IPS-18c (cell line): ENCODE data around the gene TRPM3.

Experiments used
- H3K4me3 ChIP-seq: 2 replicates; pipeline ENCODE4 v1.7.0; 2013; ENCODE audit warnings: low read depth, mild to moderate bottlenecking, low read length, moderate library complexity; ENCODE audit not compliant: insufficient read depth
- H3K9me3 ChIP-seq: one replicate; pipeline ENCODE4 v1.6.1; 2013; ENCODE audit warnings: mild to moderate bottlenecking, low read length, moderate library complexity; ENCODE audit not compliant: control insufficient read depth, insufficient read depth

Gene TRPM3

DNA sequence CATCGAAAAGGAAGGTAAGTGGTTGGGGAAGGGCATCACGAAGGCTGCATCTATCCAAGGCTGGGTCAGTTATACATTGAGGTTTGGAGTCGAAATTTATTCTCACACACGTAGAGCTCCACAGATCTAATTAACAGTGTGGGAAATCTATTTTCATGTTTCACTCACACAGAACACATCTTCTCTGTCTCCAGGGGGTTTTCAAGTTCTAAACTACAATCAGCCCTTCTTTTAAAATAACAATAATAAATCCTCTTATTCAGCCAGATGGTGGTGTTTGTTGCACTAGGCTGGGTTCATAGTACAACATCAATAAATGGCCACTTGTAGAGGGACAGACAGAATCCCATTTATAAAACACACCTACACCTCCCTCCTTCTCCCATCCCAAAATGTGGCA lies 532.4 kb downstream of the TRPM3 start:
- Histone ChIP-seq H3K9me3 (no peaks in the 10 kb centered on the region), H3K4me3 (no peak overlapping the region)

DNA sequence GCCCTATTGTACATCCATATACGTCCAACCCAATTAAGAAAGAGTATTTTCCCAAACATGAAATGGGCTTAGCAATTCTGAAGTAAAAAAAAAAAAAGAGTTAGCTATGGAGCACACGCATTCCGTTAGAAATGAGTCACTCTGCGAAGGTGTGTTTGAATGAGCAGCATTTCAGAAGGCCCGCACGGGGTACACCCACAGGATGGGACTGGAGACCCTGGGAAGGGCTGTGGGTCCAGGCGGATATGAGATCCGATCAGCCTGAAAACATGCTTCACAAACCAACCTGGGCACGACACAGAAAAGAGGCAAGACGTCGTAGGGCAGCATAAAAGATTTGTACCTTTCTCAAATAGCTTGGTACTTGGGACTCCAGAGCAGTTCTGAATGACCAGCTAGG lies 533.0 kb downstream of the TRPM3 start:
- Histone ChIP-seq H3K9me3 (no peaks in the 10 kb centered on the region), H3K4me3 (no peak overlapping the region)

DNA sequence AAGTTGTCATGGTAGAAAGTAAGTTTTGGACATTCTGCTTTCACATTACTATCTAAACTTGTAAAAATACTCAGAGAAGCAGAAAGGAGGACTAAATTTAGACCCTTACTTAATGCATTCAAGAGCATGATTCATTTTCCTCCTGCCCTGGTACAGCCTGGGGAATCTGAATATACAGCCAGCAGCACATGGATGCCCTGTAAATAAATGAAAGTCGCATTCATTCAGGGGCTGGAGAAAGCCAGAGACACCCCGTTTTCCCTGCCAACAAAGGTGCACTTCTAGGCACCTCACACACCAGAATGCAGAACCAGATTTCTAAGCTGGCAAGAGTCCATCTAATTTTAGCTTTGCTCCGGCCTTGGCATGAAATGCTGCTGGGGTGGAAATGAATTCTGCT lies 534.2 kb downstream of the TRPM3 start:
- Histone ChIP-seq H3K4me3 (no peak overlapping the region), H3K9me3 (no peaks in the 10 kb centered on the region)

DNA sequence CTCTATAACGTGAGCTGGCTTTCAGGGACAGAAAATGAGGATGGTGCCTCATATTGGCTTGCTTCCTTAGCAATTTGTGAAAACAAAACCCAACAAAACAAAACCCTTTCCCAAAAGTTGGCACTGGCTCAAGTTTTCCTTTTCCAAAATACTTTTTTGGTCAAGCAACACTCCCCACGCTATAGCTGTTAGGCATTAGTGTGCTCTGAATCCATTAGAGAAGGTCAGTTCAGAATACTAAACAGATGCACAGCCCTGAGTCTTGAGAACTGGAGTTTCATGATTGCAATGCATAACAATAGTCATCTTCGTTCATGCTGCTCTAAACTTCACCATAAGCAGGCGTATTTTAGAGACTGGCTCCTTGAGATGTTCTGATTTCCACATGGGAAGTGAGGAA lies 534.9 kb downstream of the TRPM3 start:
- no peaks in the 10 kb centered on the region for H3K9me3 ChIP-seq
- H3K4me3 ChIP-seq = no peak overlapping the region

DNA sequence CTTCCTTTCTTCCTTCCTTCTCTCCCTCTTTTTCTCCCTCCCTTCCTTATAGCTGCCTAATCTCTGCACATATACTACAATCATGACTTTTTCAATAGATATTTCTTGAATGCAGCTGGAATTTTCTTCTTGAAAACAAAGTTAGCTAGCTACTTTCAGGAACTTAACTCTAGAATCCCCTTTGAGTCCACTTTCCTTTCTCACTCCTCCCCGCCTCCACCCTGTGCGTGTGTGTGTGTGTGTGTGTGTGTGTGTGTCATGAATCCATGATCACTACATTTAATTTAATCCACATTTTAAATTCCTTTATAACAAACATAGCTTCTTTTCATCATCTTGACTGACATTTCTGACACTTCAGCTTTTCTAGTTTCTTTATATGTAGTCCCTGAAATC lies 539.5 kb downstream of the TRPM3 start:
- no peaks in the 10 kb centered on the region for H3K9me3 ChIP-seq
- no peak overlapping the region for H3K4me3 ChIP-seq

DNA sequence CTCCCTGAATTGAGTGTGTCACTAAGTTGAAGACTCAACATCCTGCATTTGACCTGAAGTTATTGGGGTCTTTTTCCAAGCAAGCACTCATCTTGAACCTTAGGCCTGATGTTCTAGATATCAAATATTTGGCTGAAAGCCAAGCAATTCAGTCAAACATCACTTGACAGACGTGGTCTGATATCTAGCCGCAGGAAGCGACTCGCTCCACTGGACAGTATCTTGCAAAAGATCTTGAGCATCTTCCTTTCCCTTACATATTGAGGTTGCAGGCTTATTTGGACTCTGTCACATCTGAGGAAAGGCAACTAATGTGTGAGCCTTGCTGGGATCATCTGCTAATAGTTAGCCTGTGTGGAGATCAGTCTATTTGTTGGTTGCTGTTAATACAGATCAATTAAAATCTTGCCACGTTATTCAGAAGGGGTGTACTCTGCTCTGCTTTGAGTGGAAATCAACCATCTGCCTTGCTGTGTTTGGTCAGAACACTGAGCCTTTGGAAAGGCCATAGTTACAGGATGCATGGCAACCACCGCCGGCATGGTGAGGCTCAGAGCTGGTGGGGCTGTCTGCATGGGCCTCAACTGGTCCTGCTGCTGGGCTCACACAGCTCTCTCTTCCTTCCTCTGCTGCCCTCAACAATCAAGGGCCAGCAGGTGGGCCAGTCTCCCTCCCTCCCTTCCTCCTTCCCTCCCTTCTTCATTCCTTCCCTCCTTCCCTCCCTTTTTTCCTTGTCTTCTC lies 540.0 kb downstream of the TRPM3 start:
- Histone ChIP-seq H3K9me3 (no peaks in the 10 kb centered on the region), H3K4me3 (no peak overlapping the region)

DNA sequence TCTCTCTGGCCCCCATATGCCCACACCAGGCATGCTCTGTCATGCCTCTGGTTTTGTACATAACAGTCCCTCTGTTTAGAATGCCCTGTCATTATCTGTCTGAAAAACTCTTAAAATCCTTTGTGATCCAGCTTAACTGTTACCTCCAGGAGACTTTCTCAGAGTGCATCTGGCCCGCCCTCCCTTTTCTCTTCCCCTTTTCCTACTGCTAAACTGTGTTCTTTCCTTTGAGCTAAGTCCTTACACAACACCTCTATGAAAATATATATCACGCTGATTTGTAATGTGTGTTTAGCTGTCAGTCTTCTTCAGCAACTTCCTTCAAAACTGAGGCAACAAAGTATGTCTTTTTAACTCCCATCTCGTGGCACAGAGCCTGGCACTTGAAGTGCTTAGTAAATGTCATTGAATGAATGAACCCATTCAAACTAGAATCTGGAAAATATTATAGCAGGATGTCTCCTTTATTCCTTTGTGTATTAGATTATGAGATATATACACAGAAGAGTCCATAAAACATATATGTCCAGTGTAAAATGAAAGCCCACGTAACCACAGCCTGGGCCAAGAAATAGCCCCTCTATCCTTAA lies 540.7 kb downstream of the TRPM3 start:
- no peak overlapping the region for H3K4me3 ChIP-seq

DNA sequence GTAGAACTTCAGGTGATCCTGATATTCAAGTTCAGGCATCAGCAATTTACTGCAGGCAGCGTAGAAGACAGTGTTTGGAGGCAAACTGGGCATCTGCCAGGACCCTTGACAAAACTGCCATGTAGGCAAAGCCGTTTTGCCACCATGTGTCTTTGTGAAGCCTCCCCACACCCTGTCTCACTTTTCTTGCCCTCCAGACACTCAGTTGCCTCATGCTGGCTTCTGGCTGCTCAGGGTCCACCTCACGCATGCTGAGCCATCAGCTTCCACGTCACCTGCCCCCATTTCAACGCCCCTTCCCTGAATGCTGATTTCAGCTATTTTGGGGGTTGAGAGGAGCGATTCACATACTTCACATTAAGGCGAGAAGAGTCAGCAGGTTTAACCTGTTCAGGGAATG lies 541.7 kb downstream of the TRPM3 start:
- Histone ChIP-seq H3K4me3 (no peak overlapping the region), H3K9me3 (no peaks in the 10 kb centered on the region)

More for the DNA sequence above, 540.7 kb downstream of the TRPM3 start:
- no peaks in the 10 kb centered on the region for H3K9me3 ChIP-seq

DNA sequence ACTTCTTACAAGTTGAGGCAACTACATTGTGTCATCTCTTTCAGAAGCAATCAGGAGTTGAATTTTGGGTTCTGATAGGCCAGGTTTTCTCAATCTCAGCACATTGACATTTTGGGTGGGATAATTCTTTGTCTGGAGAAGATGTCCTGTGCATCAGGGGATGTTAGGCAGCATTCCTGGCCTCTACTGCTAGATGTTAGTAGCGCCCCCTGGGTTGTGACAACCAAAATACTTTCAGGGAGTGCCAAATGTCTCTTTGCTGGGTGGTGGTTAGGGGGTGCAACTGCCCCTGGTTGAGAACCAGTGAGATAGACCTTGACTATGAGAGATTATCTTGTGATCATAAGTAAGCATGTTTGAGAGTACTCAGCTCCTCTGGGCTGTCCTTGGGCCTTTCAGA lies 542.7 kb downstream of the TRPM3 start:
- no peak overlapping the region for H3K4me3 ChIP-seq
- H3K9me3 ChIP-seq = no peaks in the 10 kb centered on the region

DNA sequence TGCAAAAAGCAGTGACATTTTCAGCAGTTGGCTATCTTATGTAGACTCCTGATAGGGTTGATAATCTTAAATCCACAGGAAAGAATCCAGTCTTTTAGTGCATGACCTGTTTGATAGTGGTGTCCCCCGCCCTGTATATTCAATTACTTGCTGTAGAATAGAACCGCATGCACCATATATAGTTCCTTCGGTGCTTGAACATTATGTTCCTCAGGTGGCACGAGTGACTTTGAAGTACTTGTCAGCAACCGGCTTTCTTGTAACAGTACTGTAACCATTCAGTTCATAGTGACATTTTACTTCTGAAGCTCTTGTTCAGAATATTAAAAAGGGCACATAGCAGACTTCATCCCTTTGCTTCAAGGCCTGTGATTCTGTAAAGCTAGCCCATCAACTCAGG lies 543.8 kb downstream of the TRPM3 start:
- H3K9me3 ChIP-seq = no peaks in the 10 kb centered on the region
- H3K4me3 ChIP-seq = no peak overlapping the region

DNA sequence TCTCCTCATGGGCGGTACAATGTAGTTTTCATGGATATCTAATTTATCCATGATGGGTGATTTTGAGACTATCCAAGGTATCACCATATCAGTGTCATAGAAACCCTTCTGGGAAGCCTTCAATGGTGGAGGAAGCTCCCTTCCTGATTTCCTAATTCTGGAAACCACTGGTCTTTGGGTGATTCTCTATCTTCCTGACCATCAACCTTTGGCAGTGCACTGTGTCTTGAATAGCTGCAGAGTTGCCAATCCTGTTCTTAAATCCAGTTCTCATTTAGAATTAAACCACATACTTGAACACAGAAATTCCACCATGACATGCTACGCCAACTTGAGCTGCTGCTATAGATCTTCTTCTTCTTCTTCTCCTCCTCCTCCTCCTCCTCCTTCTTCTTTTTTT lies 545.3 kb downstream of the TRPM3 start:
- Histone ChIP-seq H3K4me3 (no peak overlapping the region), H3K9me3 (no peaks in the 10 kb centered on the region)

DNA sequence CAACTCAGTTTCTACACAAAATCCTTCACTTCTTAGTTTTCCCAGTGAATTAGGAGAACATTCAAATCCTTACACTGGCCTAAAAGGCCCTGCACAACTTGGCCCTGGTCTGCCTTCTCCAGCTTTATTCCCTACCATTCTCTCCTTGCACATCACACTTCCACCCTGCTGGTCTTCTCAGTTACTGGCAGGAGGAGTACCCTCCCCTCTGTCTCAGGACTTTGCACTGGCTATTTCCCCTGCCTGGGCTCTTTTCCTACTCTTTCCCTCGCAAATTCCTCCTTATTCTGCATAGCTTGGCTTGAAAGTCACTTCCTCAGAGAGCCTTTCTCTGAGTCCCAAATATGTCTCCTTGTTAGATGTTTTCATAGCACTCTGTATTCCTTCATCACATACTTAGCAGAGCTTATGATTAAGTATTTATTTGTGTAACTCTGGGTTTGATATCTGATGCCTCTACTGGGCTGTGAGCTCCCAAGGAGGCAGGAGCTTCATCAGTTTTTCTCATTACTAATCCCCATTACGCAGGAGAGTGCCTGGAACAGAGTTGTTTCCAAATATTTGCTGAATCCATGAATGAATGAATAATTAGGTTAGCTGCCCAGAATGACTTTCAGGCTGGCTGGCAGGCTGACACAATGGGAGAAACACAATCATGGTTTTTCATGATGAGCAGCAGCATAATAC lies 547.1 kb downstream of the TRPM3 start:
- H3K4me3 ChIP-seq = no peak overlapping the region

DNA sequence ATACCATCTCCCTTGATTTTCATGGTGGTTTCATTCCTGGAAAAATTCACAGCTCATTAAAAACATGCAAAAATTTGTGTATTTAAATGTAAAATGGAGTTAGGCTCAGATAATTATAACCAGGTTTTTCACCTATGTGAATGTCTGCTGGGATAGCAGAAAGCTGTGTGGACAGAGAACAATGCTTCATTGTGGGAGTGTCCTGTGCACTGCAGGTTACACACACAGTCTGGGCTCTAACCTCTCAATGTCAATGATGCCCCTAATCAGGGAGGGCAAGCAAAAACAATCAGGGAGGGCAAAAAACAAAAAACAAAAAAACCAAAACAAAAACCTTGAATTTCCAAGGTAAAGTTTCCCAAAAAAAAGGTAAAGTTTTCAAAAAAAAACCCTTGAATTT lies 548.1 kb downstream of the TRPM3 start:
- H3K4me3 ChIP-seq = no peak overlapping the region
- H3K9me3 ChIP-seq = no peaks in the 10 kb centered on the region

More for the DNA sequence above, 547.1 kb downstream of the TRPM3 start:
- no peaks in the 10 kb centered on the region for H3K9me3 ChIP-seq

DNA sequence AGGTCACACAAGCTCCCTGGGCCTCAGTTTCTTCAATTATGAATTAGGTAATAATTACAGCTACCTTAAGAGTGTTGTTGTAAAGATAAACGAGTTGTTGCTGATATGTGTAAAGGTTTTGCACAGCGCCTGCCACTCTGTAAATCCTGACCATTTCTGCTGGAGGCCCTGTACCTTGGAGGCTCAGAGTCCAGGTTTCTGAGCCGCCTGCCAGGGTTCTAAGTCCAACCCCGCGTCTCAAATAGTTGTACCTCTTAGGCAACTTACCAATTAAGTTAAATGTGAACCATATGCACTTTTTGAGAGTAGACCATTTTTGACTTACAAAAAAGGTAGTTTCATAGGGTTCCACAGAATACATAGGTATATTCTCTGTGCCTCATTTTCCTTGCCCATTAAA lies 550.2 kb downstream of the TRPM3 start:
- H3K9me3 ChIP-seq = no peaks in the 10 kb centered on the region
- H3K4me3 ChIP-seq = no peak overlapping the region

DNA sequence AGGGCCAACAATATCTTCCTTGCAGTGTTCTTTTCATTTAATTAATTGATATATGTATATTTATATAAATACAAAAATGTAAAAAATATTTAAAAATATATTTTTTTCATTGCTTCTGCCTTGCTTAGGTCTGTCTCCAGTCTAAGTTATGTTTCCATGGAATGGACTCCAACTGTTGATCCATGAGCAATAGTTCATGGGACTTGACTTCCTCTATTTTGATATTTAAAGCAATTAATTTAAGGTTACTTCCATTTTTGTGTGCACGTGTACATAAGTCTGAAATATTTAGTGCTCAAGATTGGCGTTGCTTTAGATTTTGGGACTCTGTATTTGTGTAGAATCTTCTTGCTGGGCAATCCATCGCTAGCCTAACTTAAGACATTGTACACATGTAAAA lies 551.6 kb downstream of the TRPM3 start:
- Histone ChIP-seq H3K4me3 (no peak overlapping the region), H3K9me3 (no peaks in the 10 kb centered on the region)

DNA sequence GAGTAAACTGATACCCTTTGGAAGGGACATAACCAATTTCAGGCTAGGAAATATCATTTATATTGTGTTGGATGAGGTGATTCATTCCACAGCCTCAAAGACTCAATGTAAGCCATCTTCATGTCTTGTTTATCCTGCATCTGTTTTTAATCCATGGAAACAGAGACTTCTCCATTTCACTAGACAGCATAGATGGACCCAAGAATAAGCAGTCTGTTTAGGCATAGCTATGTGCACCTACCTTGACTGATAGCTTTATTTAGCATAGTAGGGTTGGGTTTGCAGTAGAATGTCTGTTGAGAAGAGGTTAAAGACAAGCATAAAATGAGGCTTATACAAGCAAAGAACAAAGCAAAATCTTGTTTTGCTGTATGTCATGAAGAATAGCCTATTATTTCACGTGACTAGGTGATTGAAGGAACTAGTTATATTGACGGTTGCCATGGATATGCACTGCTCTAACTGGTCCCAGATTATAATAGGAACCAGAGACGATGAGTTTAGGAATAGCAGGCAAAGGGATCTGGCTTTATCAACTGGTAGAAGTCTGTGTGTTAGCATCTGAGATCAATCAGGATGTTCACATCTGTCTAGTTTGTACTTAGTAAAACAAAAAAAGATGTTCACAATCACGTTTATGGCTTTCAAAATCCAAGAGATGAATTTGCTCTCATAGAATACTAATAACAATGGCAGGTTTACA lies 552.2 kb downstream of the TRPM3 start:
- H3K4me3 ChIP-seq = no peak overlapping the region
- H3K9me3 ChIP-seq = no peaks in the 10 kb centered on the region

DNA sequence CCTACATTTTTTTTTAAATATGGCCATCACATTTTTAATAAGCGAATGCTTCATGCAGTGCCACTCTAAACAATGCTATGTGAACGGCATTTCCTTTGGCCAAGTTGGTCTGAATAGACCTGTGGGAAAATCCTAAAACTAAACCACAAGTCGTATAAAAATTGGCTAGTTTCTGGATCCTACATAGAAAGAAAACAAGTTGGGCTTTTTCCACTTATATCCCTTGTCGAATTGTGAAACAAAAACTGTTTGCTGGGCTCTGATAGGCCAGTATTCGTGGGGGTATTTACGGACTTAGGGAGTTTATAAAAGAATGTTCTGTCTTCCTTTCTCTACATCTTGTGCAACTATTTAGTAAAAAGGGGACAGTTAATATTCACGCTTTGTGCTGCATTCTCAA lies 553.9 kb downstream of the TRPM3 start:
- Histone ChIP-seq H3K9me3 (no peaks in the 10 kb centered on the region), H3K4me3 (no peak overlapping the region)

DNA sequence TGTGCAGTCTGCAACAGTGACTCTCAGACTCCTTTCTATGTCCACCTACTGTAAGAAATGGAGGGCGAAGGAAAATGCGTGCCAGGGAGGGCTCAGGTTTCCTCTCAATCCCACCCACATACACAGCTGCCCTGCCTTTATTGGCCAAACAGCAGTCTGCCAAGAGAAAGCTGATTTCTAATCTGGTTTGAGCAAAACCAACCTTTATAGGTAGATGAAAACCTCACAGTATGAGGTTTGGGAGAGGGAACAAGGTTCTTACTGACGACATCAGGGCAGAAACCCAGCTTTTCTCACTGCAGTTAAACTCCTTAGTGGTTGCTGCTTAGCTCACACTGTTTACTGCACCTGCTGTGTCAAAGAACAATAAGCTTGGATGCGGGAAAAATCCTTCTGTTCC lies 554.7 kb downstream of the TRPM3 start:
- no peak overlapping the region for H3K4me3 ChIP-seq
- H3K9me3 ChIP-seq = no peaks in the 10 kb centered on the region
